HepG2 (cell line): ENCODE results near the gene CAMK4. TPM values are rescaled to one million over a fixed set of nuclear protein-coding genes. Genes with fewer than 3 reads are reported as not detected.

ENCODE experiments used
- DBP ChIP-seq: sonication (generic); formaldehyde crosslinking; IDR thresholded peaks from 2 replicates; pipeline ENCODE4 v1.4.0; 2020; ENCODE audit warnings: missing genetic modification reagents; ENCODE audit errors: not compliant biosample characterization
- GZF1 ChIP-seq: sonication (generic); formaldehyde crosslinking; IDR thresholded peaks from 2 replicates; pipeline ENCODE4 v1.5.1; 2020; ENCODE audit warnings: mild to moderate bottlenecking, missing genetic modification reagents
- KLF15 ChIP-seq: sonication (generic); formaldehyde crosslinking; IDR thresholded peaks from 2 replicates; pipeline ENCODE4 v1.8.1; 2023; ENCODE audit warnings: borderline replicate concordance, mild to moderate bottlenecking, inconsistent platforms, missing genetic modification reagents, mixed read lengths
- LRRFIP1 ChIP-seq: sonication (generic); formaldehyde crosslinking; conservative IDR thresholded peaks from 2 replicates; pipeline ENCODE4 v1.4.0; 2020; ENCODE audit warnings: missing genetic modification reagents
- MATR3 ChIP-seq: sonication (generic); formaldehyde crosslinking; IDR thresholded peaks from 2 replicates; pipeline ENCODE4 v1.4.0; 2020; ENCODE audit warnings: missing genetic modification reagents
- MLXIP ChIP-seq: sonication (generic); formaldehyde crosslinking; IDR thresholded peaks from 2 replicates; pipeline ENCODE4 v1.9.0; 2021; ENCODE audit warnings: missing genetic modification reagents, borderline replicate concordance
- NR2F2 ChIP-seq: IDR thresholded peaks from 2 replicates; pipeline ENCODE4 v1.6.1; 2012; ENCODE audit warnings: low read depth, inconsistent platforms, borderline replicate concordance
- RBM39 ChIP-seq: fragments of 200-400 bp; formaldehyde crosslinking; IDR thresholded peaks from one replicate; pipeline ENCODE4 v1.6.1; 2018; ENCODE audit warnings: antibody characterized with exemption, mild to moderate bottlenecking, low read depth, low read length; ENCODE audit not compliant: poor library complexity, severe bottlenecking
- RELA ChIP-seq: sonication (generic); formaldehyde crosslinking; IDR thresholded peaks from 2 replicates; pipeline ENCODE4 v1.4.0; 2020; ENCODE audit warnings: missing genetic modification reagents
- RXRA ChIP-seq: sonication (generic); formaldehyde crosslinking; IDR thresholded peaks from 2 replicates; pipeline ENCODE4 v1.5.1; 2020; ENCODE audit warnings: missing genetic modification reagents
- TAF1 ChIP-seq: sonication (generic); formaldehyde crosslinking; IDR thresholded peaks from 2 replicates; pipeline ENCODE4 v1.4.0; 2020; ENCODE audit warnings: missing genetic modification reagents
- TFDP2 ChIP-seq: sonication (generic); formaldehyde crosslinking; IDR thresholded peaks from 2 replicates; pipeline ENCODE4 v1.4.0; 2020; ENCODE audit warnings: missing genetic modification reagents
- TRIM24 ChIP-seq: sonication (generic); formaldehyde crosslinking; IDR thresholded peaks from 2 replicates; pipeline ENCODE4 v1.8.0; 2022; ENCODE audit warnings: mild to moderate bottlenecking, missing genetic modification reagents
- TSC22D2 ChIP-seq: sonication (generic); formaldehyde crosslinking; IDR thresholded peaks from 2 replicates; pipeline ENCODE4 v1.5.1; 2020; ENCODE audit warnings: missing genetic modification reagents, mild to moderate bottlenecking, borderline replicate concordance
- ZFP91 ChIP-seq: sonication (generic); formaldehyde crosslinking; IDR thresholded peaks from 2 replicates; pipeline ENCODE4 v1.9.0; 2022; ENCODE audit warnings: missing genetic modification reagents, mild to moderate bottlenecking, borderline replicate concordance
- ZNF253 ChIP-seq: sonication (generic); formaldehyde crosslinking; IDR thresholded peaks from 2 replicates; pipeline ENCODE4 v1.8.0; 2022; ENCODE audit warnings: mild to moderate bottlenecking, missing genetic modification reagents, borderline replicate concordance
- ZNF430 ChIP-seq: sonication (generic); formaldehyde crosslinking; IDR thresholded peaks from 2 replicates; pipeline ENCODE4 v1.9.0; 2021; ENCODE audit warnings: mild to moderate bottlenecking, missing genetic modification reagents
- polyA plus RNA-seq, 8 experiments: library from polyadenylated mRNA; depleted of rRNA in 3 of 8; stranded (reverse) in 7 of 8; unstranded in 1 of 8; fragments of >200 nt; fragmentation: Illumina TruSeq in 4 of 8; extraction: Trizol in 4 of 8; gene quantifications; 2 replicates each; pipeline versions ENCODE4 v1.2.1 to v1.2.3, GENCODE V29; 2011 to 2016; ENCODE audit warnings: low read depth in 4 of 8, missing spikeins in 1 of 8, mixed read lengths in 1 of 8; ENCODE audit not compliant: insufficient read depth in 1 of 8
- total RNA-seq, 5 experiments: library from RNA; depleted of rRNA; stranded (reverse); fragments of >200 nt; fragmentation: Illumina TruSeq; extraction: Trizol; gene quantifications; 2 replicates each; pipeline ENCODE4 v1.2.3, GENCODE V29; 2016; ENCODE audit warnings: low read depth in 1 of 5

The CAMK4 gene
- total and polyA plus RNA-seq, 2 of the 13 experiments (the other 11 are each of a cell fraction or from before 2014, with no cell fraction given): not detected

- no peak for TF ChIP-seq ZNF253 (CRISPR knock-in tag)
- peak; percentile 56; the same call in 1 of the 2 replicates for TF ChIP-seq MLXIP (CRISPR knock-in tag)
- TF ChIP-seq TFDP2 (CRISPR knock-in tag): peak; percentile 77
- peak; percentile 92 for TF ChIP-seq ZFP91 (CRISPR knock-in tag)
- TF ChIP-seq LRRFIP1: no peak
- TF ChIP-seq GZF1 (CRISPR knock-in tag): no peak
- no peak for TF ChIP-seq TRIM24 (CRISPR knock-in tag)
- 0 out of 2 replicates have a peak, but pooled peaks have one; percentile 58 for TF ChIP-seq RELA
- peak; percentile 99 for TF ChIP-seq TAF1 (CRISPR knock-in tag)
- 0 out of 2 replicates have a peak, but pooled peaks have one; percentile 47 for TF ChIP-seq NR2F2
- no peak for TF ChIP-seq MATR3 (CRISPR knock-in tag)
- TF ChIP-seq TSC22D2 (CRISPR knock-in tag): 0 out of 2 replicates have a peak, but pooled peaks have one; percentile 17
- peak; percentile 94 for TF ChIP-seq ZNF430 (CRISPR knock-in tag)
- TF ChIP-seq RXRA (CRISPR knock-in tag): peak; percentile 64; the same call in 1 of the 2 replicates
- TF ChIP-seq KLF15 (CRISPR knock-in tag): no peak
- peak; percentile 53 for TF ChIP-seq RBM39
- TF ChIP-seq DBP (CRISPR knock-in tag): no peak
These were observed 288.4 kb downstream of the CAMK4 start, which contains the start of gene STARD4 (continued) for GRCh38 chr5:111512375-111513130.
